GM21528 (cell line): ENCODE results near the gene PCDHB2.
"Not testable (repeated sequence)": the region's sequence is repeated elsewhere in the genome, so short reads cannot be mapped to it uniquely, and the experiment has no call there.

Experiments used
- ATAC-seq: cut with Tn5 transposase; IDR thresholded peaks from one replicate; pipeline ENCODE4 v1.9.1; 2021; ENCODE audit warnings: mild to moderate bottlenecking, moderate library complexity; ENCODE audit not compliant: unreplicated experiment, low FRiP score

PCDHB2 gene

GRCh38 chr5:141135030-141135717 lies 40.8 kb downstream of the PCDHB2 start, which contains the start of gene PCDHB5:
TSS of gene PCDHB5 (plus strand) at chr5:141135206. CDS start at chr5:141135435, 229 bp downstream.
- ATAC-seq: no peak

- no peak for ATAC-seq
These were observed 41.4 kb downstream of the PCDHB2 start for GRCh38 chr5:141135718-141136266.

DNA sequence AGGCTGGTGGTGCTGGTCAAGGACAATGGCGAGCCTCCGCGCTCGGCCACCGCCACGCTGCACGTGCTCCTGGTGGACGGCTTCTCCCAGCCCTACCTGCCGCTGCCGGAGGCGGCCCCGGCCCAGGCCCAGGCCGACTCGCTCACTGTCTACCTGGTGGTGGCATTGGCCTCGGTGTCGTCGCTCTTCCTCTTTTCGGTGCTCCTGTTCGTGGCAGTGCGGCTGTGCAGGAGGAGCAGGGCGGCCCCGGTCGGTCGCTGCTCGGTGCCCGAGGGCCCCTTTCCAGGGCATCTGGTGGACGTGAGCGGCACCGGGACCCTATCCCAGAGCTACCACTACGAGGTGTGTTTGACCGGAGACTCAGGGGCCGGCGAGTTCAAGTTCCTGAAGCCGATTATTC lies 42.9 kb downstream of the PCDHB2 start:
- not testable (repeated sequence) for ATAC-seq
